ENCODE results near the gene HOXA3.
A peak's percentile ranks its signal among the peaks of the same experiment; 100 is the strongest.

DNA sequence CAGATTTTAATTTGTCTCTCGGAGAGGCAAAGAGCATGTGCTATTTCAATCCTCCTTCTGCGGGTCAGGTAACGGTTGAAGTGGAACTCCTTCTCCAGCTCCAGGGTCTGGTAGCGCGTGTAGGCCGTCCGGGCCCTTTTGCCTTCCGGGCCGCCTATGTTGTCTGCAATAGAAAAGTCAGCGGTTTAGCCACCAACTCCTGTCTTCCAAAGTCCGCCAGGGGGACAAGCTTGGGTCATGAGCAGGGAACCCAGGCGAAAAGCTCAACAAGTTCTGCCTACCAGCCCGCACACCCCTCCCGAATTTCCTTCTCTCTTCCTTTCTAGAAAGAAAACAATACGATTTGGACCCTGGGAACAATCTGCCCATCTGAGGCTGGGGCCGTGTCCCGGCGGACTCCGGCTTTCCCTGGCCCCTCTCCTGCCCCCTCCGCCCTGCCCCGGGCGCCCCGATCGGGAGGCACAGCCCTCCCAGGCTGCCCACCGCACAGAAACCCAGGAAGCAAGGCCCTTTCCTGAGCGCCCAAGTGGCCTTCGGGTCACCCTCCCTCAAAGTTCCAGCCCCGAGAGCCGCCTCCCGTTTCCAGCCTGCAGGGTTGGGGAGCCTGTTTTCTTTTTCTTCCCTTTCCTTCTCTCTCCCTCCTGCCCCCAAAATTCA lies 10.3 kb downstream of the HOXA3 start:
- TF ChIP-seq CTCF (IDR thresholded peaks at IDR 0.05; ENCODE audit: insufficient read depth, low read depth, low read length), result no peak
- TF ChIP-seq EZH2 (IDR thresholded peaks at IDR 0.05; ENCODE audit: insufficient read depth, low read length), result peak; percentile 63
